Astrocyte (in vitro differentiated cells and primary cell): ENCODE data around the gene ATP5MK.

Source experiments
- CTCF ChIP-seq: IDR thresholded peaks from 2 replicates; pipeline ENCODE4 v1.5.1; 2011; ENCODE audit warnings: low read depth, mild to moderate bottlenecking, inconsistent platforms, low read length, moderate library complexity; ENCODE audit not compliant: insufficient read depth
- EZH2 ChIP-seq: IDR thresholded peaks from 2 replicates; pipeline ENCODE4 v1.6.1; 2012; ENCODE audit warnings: mild to moderate bottlenecking, low read length, inconsistent platforms; ENCODE audit not compliant: insufficient read depth

GRCh38 chr10:103374263-103374662, 22.0 kb downstream of the ATP5MK start:
- TF ChIP-seq CTCF (no peak), EZH2 (no peak)
